GM19025 (cell line): ENCODE results near the gene PAFAH2.

ENCODE experiments used
- ATAC-seq: cut with Tn5 transposase; IDR thresholded peaks from one replicate; pipeline ENCODE4 v1.9.1; 2021; ENCODE audit warnings: mild to moderate bottlenecking, low read depth, moderate library complexity; ENCODE audit not compliant: unreplicated experiment

PAFAH2 gene

GRCh38 chr1:25912076-25912831 lies 85.6 kb downstream of the PAFAH2 start:
- no peak for ATAC-seq

- ATAC-seq: no peak
Observed at GRCh38 chr1:25911162-25911561, 86.7 kb downstream of the PAFAH2 start.
